SK-N-MC (cell line): ENCODE measurements around the gene MBNL2.

ENCODE experiments used
- EZH2 ChIP-seq: fragments of 200-600 bp; sonication (generic); IDR thresholded peaks from one replicate; pipeline ENCODE4 v1.6.1; 2017; ENCODE audit warnings: antibody characterized with exemption
- POLR2AphosphoS5 ChIP-seq: IDR thresholded peaks from 2 replicates; pipeline ENCODE4 v1.6.1; 2012; ENCODE audit warnings: mild to moderate bottlenecking, low read depth, low read length, borderline replicate concordance

GRCh38 chr13:97269603-97270002, 47.5 kb downstream of the MBNL2 start:
- no peak for TF ChIP-seq EZH2
- TF ChIP-seq POLR2AphosphoS5, result no peak
